ENCODE results near the gene PGF.
"Not testable (repeated sequence)": the region's sequence is repeated elsewhere in the genome, so short reads cannot be mapped to it uniquely, and the experiment has no call there.

The PGF gene

DNA sequence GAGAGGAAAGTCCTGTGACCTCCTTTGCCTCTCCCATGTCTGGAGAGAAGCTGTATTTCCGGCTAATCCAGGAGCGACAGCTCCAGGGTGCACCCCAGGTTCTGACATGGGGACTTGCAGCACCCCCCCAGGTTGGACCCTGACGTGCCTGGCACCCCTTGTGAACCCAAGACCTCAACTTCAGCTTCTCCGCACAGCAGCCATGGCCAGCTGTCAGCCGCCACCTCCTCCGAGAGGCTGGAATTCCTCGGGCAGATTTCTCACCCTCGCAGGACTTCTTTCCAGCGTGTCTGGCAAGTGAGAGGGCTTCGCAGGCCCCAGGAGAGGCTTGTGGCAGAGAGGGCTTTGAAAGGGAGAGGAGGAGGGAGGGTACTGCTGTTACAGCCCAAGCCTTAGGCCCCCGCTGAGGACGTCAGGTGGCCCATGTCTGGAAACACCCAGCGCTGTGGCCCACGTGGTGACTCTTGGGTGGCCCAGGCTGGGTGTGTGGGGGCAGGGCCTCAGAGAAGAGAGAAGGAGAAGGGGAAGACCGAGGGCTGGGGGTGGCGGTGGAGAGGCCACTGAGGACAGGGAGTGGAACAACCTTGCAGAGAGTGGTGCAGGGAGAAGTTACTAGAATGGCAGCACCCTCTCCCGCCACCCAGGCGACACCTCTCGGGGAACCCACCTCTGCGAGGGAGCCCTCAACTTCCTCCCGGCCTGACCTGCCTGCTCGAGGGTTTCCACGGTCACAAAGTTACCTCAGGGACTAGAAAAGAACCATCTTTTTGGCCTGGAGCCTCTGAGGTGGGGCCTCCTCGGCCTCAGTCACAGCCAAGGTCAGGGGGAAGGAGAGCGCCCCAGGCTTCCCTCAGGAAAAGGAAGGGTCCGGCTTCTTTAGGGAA lies 20.7 kb downstream of the PGF start:
- no peak overlapping the region for H3K4me3 ChIP-seq (ENCODE audit: low read depth, low read length)
- TF ChIP-seq, protein P1, sequence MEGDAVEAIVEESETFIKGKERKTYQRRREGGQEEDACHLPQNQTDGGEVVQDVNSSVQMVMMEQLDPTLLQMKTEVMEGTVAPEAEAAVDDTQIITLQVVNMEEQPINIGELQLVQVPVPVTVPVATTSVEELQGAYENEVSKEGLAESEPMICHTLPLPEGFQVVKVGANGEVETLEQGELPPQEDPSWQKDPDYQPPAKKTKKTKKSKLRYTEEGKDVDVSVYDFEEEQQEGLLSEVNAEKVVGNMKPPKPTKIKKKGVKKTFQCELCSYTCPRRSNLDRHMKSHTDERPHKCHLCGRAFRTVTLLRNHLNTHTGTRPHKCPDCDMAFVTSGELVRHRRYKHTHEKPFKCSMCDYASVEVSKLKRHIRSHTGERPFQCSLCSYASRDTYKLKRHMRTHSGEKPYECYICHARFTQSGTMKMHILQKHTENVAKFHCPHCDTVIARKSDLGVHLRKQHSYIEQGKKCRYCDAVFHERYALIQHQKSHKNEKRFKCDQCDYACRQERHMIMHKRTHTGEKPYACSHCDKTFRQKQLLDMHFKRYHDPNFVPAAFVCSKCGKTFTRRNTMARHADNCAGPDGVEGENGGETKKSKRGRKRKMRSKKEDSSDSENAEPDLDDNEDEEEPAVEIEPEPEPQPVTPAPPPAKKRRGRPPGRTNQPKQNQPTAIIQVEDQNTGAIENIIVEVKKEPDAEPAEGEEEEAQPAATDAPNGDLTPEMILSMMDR (IDR thresholded peaks at IDR 0.05; ENCODE audit: borderline replicate concordance, insufficient read depth, low read depth, low read length) = no peak

DNA sequence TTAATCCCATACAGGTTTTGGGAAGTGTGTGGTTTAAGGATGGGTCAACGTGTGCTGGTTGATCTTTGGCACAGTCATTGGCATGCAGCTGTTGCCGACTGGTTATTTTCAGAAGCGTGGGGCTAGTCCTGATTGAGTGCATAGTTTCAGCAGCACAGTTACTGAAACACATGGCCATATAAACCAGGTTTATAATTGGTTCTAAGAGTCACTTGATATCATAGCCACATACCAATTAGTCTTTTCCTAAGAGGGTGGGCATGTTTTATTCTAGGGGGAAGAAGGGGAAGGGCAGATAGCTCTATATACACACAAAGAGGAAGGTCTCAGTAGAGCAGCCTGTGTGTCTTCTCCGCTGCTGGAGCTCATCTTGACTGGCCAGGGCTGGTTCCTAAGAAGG lies 21.4 kb downstream of the PGF start:
- TF ChIP-seq, protein P1 (IDR thresholded peaks at IDR 0.05; ENCODE audit: borderline replicate concordance, insufficient read depth, low read depth, low read length) = no peak
- no peak overlapping the region for H3K4me3 ChIP-seq (ENCODE audit: low read depth, low read length)

DNA sequence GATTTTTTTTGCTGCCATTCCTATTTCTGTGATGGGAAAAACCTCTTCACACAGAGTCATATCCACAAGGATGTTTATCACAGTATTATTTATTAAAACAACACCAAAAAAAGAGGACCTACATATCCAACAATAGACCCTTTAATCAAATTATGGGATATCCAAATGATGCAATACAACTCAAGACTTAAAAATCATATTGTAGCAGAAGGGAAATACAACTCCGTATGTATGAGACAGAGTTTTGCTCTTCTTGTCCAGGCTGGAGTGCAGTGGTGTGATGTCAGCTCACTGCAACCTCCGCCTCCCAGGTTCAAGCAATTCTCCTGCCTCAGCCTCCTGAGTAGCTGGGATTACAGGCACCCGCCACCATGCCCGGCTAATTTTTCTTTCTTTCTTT lies 22.5 kb downstream of the PGF start:
- H3K4me3 ChIP-seq (ENCODE audit: low read depth, low read length) = not testable (repeated sequence)

DNA sequence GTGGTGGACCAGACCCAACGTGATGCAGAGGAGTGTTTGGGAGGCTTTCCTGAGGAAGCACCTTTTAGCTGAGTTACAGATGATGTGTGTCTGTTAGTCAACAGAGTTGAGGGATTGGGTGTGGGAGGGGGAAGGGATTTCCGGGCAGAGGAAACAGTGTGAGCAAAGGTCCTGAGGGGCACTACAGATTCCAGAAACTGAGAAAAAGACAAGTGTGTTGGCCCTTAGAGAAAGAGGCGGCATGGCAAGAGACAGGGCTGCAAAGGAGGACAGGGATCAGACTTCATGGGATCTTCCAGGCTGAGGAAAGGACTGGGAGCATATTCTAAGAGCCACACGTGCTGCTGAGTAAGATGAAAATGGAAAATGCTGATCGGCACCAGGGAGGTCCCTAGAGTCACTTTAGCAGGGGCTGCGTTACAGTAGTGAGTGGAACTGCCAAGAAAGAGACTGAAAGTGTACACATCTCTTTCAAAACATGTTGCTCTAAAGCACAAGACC lies 22.9 kb downstream of the PGF start:
- TF ChIP-seq, protein P1 (IDR thresholded peaks at IDR 0.05; ENCODE audit: borderline replicate concordance, insufficient read depth, low read depth, low read length) = no peak
- H3K4me3 ChIP-seq (ENCODE audit: low read depth, low read length) = no peak overlapping the region

DNA sequence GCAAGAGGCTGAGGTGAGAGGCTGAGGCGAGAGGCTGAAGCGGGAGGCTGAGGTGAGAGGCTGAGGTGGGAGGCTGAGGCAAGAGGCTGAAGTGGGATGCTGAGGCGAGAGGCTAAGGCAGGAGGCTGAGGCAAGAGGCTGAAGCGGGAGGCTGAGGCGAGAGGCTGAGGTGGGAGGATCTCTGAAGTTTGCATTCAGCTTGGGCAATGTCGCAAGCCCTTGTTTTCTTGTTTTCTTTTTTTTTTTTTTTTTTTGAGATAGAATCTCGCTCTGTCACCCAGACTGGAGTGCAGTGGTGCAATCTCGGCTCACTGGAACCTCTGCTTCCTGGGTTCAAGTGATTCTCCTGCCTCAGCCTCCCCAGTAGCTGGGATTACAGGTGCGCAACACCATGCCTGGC lies 23.7 kb downstream of the PGF start:
- not testable (repeated sequence) for H3K4me3 ChIP-seq (ENCODE audit: low read depth, low read length)

DNA sequence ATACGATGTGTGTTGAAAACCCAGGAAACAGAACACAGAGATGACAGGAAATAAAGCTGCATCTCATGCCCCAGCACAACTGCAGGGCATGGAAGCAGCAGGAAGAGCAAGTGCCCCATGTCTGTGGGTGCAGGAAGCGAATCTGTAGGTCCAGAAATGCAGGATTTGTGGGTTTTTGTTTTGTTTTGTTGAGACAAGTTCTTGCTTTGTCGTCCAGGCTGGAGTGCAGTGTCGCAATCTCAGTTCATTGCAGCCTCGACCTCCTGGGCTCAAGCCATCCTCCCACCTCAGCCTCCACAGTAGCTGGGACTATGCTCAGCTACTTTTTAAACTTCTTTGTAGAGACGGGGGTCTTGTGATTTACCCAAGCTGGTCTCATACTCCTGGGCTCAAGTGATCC lies 26.2 kb downstream of the PGF start:
- no peak overlapping the region for H3K4me3 ChIP-seq (ENCODE audit: low read depth, low read length)
- TF ChIP-seq, protein P1 (IDR thresholded peaks at IDR 0.05; ENCODE audit: borderline replicate concordance, insufficient read depth, low read depth, low read length) = no peak

DNA sequence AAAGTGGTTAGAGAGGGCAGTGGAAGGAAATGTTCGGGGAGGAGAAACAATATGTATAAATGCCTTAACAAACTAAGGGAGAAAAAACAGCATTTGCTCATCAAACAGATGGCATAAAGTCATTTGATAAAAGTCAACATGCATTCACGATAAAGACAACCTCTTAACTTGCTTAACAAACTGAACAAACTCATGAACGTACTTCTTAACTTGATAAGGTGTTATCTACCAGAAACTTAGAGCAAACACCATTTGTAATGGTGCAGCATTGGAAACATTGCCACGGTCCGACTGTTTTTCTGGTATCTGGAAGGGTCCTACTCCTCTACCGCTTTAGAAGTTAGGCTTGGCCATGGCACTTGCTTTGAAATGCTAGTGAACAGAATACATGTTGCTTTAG lies 28.2 kb downstream of the PGF start:
- no peak overlapping the region for H3K4me3 ChIP-seq (ENCODE audit: low read depth, low read length)
- TF ChIP-seq, protein P1 (IDR thresholded peaks at IDR 0.05; ENCODE audit: borderline replicate concordance, insufficient read depth, low read depth, low read length) = no peak

DNA sequence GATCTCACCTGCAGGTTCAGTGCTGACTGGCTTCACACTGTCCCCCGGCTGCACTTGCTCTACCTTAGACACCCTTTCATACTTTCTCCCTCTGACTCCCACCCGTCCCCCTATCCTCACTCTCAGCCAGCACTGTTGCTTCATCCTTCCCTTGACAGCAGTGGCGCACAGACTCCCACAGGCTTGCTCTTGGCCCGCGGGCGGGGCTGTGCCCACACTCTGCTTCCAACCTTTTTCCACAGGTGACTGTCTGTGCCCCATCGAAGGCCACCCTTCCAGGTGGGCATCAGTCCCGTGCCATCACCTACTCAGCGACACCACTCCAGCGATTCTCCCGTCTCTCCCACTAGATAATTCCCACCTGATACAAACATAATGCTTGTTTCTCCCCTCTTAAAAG lies 31.3 kb downstream of the PGF start:
- no peak overlapping the region for H3K4me3 ChIP-seq (ENCODE audit: low read depth, low read length)

More for the DNA sequence above, 31.3 kb downstream of the PGF start:
- TF ChIP-seq, protein P1 (IDR thresholded peaks at IDR 0.05; ENCODE audit: borderline replicate concordance, insufficient read depth, low read depth, low read length) = no peak
